Mucosa of stomach (tissue), 1 donor: ENCODE measurements around the gene COL19A1.

ENCODE experiments used
- H3K27me3 ChIP-seq: one replicate; pipeline ENCODE4 v1.7.0; 2013; ENCODE audit warnings: mild to moderate bottlenecking, low read length; ENCODE audit not compliant: control insufficient read depth, insufficient read depth
- H3K36me3 ChIP-seq: one replicate; pipeline ENCODE4 v1.7.0; 2013; ENCODE audit warnings: low read length; ENCODE audit not compliant: control insufficient read depth, insufficient read depth
- H3K4me1 ChIP-seq: one replicate; pipeline ENCODE4 v1.7.0; 2013; ENCODE audit warnings: mild to moderate bottlenecking, low read length; ENCODE audit not compliant: control insufficient read depth, insufficient read depth
- H3K4me3 ChIP-seq: one replicate; pipeline ENCODE4 v1.7.0; 2013; ENCODE audit warnings: low read length
- H3K9ac ChIP-seq: one replicate; pipeline ENCODE4 v1.7.0; 2013; ENCODE audit warnings: mild to moderate bottlenecking, low read length, moderate library complexity
- H3K9me3 ChIP-seq: one replicate; pipeline ENCODE4 v1.7.0; 2013; ENCODE audit warnings: mild to moderate bottlenecking, low read length, moderate library complexity; ENCODE audit not compliant: control insufficient read depth
- donor health status: Pancreatic carcinoma.

COL19A1 gene

DNA sequence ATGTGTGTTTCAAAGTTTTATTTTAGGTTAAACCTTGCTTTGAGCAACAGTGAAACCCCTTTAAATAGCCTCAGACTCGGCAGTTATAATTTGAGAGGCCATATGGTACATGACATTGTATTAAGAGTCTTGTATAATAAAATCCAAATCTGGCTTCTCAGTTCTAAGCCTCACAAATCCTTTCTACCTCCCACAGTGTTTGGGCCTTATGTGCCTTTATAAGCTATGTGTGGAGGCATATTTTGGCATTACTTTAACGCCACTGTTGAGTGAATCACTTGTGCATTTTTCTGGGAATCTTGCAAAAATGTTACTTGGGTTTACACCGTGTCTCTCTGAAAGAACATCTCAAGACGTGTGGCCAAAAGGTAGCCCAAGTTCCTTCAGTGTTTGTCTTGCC is 284.2 kb downstream of the COL19A1 start:
- Histone ChIP-seq H3K4me1 (no peaks in the 10 kb centered on the region), H3K9me3 (no peaks in the 10 kb centered on the region), H3K4me3 (no peak overlapping the region), H3K36me3 (no peaks in the 10 kb centered on the region), H3K9ac (no peak overlapping the region), H3K27me3 (no peaks in the 10 kb centered on the region)

DNA sequence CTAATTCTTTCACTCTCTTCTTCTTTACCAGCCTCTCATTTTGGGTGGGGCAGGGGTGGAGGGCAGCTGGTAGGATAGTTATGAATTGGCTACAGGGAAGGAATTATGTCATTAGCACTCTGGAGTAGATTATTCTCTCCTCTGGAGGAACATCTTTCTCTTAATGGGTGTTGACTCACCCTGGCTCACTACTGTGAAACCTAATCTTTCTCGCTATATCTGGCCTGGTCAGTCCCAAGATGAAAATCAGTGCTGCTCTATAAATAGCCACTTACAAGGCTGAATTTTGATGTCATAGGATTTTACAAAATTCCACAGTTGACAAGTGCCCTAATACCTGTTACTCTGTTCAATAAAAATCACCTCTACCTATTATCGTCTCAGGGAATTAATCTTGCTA is 285.3 kb downstream of the COL19A1 start:
- H3K27me3 ChIP-seq = no peaks in the 10 kb centered on the region
- H3K9ac ChIP-seq = no peak overlapping the region
- H3K4me1 ChIP-seq = no peaks in the 10 kb centered on the region
- H3K9me3 ChIP-seq = no peaks in the 10 kb centered on the region
- no peak overlapping the region for H3K4me3 ChIP-seq
- no peaks in the 10 kb centered on the region for H3K36me3 ChIP-seq

DNA sequence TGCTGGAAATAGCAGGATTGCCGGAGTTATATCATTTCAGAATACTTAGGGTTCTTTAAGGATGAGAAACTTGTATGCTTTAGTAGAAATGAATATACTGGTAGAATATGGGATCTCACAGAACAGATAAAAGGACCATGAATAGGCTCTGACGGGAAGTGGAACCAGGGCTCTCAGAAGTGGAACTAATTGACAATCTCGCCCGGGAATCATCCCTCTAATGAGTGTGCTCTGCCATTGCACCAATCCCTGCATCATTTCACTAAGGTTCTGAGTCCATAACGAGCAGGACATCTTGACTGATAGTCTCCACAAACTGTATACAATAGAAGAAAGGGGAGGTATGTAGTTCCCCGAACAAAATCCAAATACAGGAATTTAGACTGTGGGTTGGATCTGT is 286.4 kb downstream of the COL19A1 start:
- no peak overlapping the region for H3K4me3 ChIP-seq
- no peaks in the 10 kb centered on the region for H3K9me3 ChIP-seq
- H3K36me3 ChIP-seq = no peaks in the 10 kb centered on the region
- H3K4me1 ChIP-seq = no peaks in the 10 kb centered on the region
- no peak overlapping the region for H3K9ac ChIP-seq
- H3K27me3 ChIP-seq = no peaks in the 10 kb centered on the region

DNA sequence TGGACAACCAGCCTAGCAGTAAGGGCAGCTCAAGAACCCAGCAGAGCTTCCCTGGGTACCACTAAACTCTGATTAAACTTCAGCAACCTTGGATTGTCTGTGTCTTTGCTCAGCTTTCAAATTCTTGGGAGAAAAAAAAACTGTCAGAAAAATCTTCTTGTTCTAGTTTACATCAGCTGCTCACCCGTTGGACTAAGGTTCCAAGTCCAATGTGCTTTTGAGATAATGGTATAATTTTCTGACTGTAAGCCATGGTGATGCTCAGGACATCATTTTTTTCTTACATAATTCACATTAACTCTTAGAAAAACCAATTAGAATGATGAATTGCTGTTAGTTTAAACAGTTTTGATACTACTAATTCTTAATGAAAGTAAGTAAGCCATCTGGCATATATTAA is 290.7 kb downstream of the COL19A1 start:
- H3K9me3 ChIP-seq = no peaks in the 10 kb centered on the region
- H3K4me3 ChIP-seq = no peak overlapping the region
- no peaks in the 10 kb centered on the region for H3K4me1 ChIP-seq
- H3K9ac ChIP-seq = no peak overlapping the region
- H3K36me3 ChIP-seq = no peaks in the 10 kb centered on the region
- no peaks in the 10 kb centered on the region for H3K27me3 ChIP-seq

DNA sequence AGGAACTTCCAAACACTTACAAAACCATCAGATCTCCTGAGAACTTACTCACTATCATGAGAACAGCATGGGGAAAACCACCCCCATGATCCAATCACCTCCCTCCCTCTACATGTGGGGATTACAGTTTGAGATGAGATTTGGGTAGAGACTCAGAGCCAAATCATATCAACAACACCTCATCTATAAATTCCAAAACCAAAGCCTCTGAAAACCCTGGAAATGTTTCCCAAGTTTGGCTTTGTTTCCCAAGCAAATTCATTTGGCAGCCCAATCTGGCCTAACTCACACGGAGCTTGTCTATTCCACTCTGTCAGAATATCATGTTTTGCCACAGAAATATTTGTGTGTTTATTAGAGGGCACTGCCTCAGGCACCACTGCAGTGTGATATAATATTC is 293.9 kb downstream of the COL19A1 start:
- Histone ChIP-seq H3K4me3 (no peak overlapping the region), H3K9ac (no peak overlapping the region), H3K9me3 (no peaks in the 10 kb centered on the region), H3K4me1 (no peaks in the 10 kb centered on the region), H3K36me3 (no peaks in the 10 kb centered on the region), H3K27me3 (no peaks in the 10 kb centered on the region)

DNA sequence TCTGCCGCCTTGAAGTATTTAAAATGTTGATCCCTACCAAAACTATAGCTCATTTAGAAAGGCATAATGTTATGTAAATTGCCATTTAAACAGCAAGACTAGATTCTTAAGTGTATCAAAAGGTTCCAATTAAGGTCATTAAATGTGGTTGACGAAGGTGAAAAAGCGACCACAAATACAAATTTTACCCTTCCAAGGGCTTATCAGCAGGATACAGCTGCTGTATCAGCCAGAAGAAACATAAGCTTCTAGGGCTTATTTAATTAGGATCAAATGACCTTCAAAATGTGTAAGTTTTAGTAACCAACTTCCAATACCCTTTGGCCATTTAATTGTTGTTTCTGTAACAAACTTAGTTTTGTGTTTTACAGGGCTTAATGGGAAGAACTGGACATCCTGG is 296.6 kb downstream of the COL19A1 start:
- no peaks in the 10 kb centered on the region for H3K27me3 ChIP-seq
- no peak overlapping the region for H3K4me3 ChIP-seq
- no peaks in the 10 kb centered on the region for H3K4me1 ChIP-seq
- no peak overlapping the region for H3K9ac ChIP-seq
- H3K36me3 ChIP-seq = no peaks in the 10 kb centered on the region
- no peaks in the 10 kb centered on the region for H3K9me3 ChIP-seq

DNA sequence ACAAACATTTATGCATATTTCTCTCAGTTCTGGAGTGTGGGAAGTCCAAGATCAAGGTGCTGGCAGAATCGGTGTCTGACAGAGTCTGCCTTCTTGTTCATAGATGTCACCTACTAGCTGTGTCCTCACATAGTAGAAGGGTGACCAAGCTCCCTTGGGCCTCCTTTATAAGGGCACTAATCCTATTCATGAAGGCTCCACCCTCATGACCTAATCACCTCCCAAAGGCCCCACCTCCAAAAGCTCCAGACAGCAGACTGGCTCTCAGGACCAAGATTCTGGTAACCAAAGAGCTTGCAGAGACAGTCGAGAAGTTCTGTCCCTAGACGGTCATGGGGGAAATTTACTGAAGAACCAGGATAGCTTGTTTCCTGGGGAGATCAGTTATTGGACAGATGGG is 297.4 kb downstream of the COL19A1 start:
- H3K4me1 ChIP-seq = no peaks in the 10 kb centered on the region
- no peak overlapping the region for H3K4me3 ChIP-seq
- H3K9ac ChIP-seq = no peak overlapping the region
- no peaks in the 10 kb centered on the region for H3K36me3 ChIP-seq
- H3K9me3 ChIP-seq = no peaks in the 10 kb centered on the region
- H3K27me3 ChIP-seq = no peaks in the 10 kb centered on the region

DNA sequence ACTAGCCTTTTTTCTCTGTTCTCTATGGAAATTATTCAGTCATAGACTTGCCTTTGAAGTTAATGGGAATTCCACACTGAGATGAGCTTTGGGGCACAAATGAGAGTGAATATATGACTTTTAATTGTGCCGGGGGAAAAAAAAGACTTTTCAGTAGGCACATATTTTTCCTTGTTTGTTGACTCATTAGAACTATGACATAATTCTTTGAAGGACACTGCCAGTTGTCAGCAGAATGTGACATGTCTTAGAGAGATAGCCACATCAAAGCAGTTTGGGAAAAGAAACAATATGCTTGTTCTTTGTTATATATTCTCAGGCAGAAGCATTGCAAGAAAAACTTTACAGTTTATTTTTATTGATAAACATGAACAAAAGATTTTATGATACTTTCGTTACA is 298.2 kb downstream of the COL19A1 start:
- H3K9ac ChIP-seq = no peak overlapping the region
- no peaks in the 10 kb centered on the region for H3K9me3 ChIP-seq
- no peaks in the 10 kb centered on the region for H3K36me3 ChIP-seq
- no peaks in the 10 kb centered on the region for H3K4me1 ChIP-seq
- H3K4me3 ChIP-seq = no peak overlapping the region
- H3K27me3 ChIP-seq = no peaks in the 10 kb centered on the region

DNA sequence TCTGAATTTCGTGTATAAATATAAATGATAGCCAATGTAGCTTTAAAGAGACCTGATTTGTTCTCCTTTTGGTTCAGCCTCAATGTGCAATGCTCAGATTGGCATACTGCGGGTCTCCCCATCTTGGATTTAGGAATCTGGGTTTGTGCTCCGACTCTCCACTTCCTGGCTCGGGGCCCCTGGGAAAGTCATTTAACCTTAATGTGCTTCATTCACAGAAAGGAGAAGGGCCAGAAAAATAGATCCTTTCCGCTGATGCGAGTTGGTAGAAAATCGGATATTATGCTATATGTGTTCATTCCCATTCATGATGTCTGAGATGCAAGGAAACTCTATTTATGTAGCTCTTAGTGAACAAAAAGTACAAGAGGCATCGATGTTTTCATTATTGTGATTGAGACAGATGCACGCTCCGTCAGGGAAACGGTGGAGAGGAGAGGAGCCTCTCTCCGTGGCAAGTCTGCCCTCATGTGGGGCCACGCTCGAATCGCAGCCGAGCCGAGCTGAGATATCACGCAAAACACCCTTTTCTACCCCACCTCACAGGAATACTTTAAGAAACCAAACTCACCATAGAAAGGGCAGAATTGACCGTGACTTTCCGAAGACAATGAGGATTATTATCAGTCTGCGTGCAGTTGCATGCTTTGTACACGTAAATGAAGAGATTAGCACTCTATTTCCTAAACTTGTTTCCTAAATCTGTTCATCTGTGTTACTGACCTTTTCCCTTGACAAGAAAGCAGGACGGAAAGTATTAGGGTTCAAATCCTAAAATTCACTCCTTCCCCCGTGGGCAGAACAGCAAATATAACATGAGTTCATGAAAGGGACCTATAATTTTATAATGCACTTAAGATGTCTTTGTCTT is 300.0 kb downstream of the COL19A1 start:
- no peaks in the 10 kb centered on the region for H3K4me1 ChIP-seq
- H3K4me3 ChIP-seq = no peak overlapping the region
- H3K9me3 ChIP-seq = no peaks in the 10 kb centered on the region
- H3K27me3 ChIP-seq = no peaks in the 10 kb centered on the region
- no peaks in the 10 kb centered on the region for H3K36me3 ChIP-seq
- H3K9ac ChIP-seq = no peak overlapping the region

DNA sequence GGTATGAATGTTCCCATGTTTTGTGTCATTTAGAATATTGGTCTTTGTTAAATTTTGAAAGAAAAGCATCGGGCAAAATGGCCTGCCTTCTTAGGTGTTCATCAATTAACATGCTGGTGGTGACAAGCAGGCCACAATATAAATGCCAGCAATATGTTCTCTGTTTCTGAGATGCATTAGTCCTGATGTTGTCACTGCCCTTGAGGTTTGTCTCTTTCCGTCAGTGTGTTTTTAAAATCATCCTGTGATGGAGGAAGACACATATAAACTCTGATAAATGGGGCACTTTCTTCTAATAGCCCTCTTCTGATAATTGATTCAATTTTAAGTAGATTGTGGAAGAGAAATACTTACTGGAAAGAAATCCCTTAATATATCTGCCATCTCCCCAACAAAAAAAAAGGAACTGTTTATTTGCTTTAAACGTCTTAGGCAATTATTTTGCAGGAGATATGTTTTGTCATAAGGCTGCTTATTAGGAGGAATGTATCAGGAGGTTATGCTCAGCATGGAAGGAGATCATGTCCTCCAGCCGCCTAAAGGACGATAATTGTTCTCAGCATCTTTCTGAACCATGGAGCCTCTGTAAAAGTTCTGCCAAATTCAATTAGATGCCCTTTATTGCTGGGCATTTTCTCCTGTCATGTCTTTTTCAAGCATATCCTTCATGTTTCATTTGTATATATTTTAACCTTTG is 302.5 kb downstream of the COL19A1 start:
- no peak overlapping the region for H3K9ac ChIP-seq
- no peaks in the 10 kb centered on the region for H3K36me3 ChIP-seq
- H3K27me3 ChIP-seq = no peaks in the 10 kb centered on the region
- H3K9me3 ChIP-seq = no peaks in the 10 kb centered on the region
- H3K4me3 ChIP-seq = no peak overlapping the region
- no peaks in the 10 kb centered on the region for H3K4me1 ChIP-seq

DNA sequence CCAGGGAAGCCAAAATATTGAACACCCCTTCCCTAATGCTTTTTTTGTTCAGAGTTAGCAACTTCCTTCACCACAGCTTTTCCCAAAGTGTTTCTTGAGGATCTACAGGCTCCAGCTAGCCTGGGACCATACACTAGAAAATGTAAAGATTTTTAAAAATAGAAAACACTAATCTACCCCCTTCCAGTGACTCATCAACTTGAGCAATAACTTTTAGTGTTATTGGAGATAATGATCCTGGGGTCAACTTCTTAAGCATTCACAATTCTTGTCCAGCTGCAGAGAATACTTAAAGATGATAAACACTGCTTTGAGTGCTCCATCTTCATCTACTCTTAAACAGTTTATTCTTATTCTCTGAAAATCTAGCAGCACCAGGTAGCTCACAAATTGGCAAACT is 304.9 kb downstream of the COL19A1 start:
- Histone ChIP-seq H3K36me3 (no peaks in the 10 kb centered on the region), H3K4me1 (no peaks in the 10 kb centered on the region), H3K4me3 (no peak overlapping the region), H3K27me3 (no peaks in the 10 kb centered on the region), H3K9ac (no peak overlapping the region), H3K9me3 (no peaks in the 10 kb centered on the region)

DNA sequence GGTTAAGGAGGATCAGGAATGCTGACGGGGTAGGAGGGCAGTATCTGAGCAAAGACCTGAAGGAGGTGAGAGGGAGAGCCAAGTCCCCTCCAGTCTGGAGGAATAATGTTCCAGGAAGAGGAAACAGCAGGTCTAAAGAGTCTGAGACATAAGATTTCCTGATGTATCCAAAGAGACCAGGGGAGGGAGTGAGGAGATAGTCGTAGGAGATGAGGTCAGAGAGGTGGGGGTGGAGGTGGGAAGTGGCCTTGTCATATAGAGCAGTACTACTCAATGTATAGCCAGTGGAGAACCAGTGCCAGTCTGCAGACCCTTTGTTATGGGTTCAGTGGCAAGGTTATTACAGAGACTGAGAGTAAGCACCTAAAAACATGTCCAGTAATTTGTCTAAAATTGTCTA is 305.9 kb downstream of the COL19A1 start:
- Histone ChIP-seq H3K36me3 (no peaks in the 10 kb centered on the region), H3K4me3 (no peak overlapping the region), H3K9ac (no peak overlapping the region), H3K27me3 (no peaks in the 10 kb centered on the region), H3K9me3 (no peaks in the 10 kb centered on the region), H3K4me1 (no peaks in the 10 kb centered on the region)
